ENCODE results near the gene EIF3L. TPM values are rescaled to one million over a fixed set of nuclear protein-coding genes. Genes with fewer than 3 reads are reported as not detected.

The EIF3L gene
- total and polyA plus RNA-seq, 10 of the 15 experiments (the other 5 are each of a cell fraction or from before 2014, with no cell fraction given): 294 to 1,037 (median 618) TPM

GRCh38 chr22:37846433-37846832 is 2.8 kb upstream of the EIF3L start:
- Histone ChIP-seq H3K9ac (ENCODE audit: control insufficient read depth, insufficient read depth, low read length) (no peak overlapping the region), H4K20me1 (ENCODE audit: control insufficient read depth, insufficient read depth) (no peaks in the 10 kb centered on the region), H3K36me3 (ENCODE audit: control insufficient read depth in 2 of 2, insufficient read depth in 2 of 2, low read length in 1 of 2) (no peaks in the 10 kb centered on the region; a peak in 1 of 4 replicates), H3K27ac (ENCODE audit: control insufficient read depth, insufficient read depth) (no peak overlapping the region), H3K4me1 (ENCODE audit: control insufficient read depth, insufficient read depth, low read length) (peaks cover 8% of the 10 kb centered on the region; the same call in 1 of the 2 replicates), H3K79me2 (ENCODE audit: control insufficient read depth, insufficient read depth, low read length) (peaks cover 51% of the 10 kb centered on the region), H3K4me3 (no peak overlapping the region), H3K27me3 (replicated peaks in 1 of 2; ENCODE audit: control insufficient read depth in 2 of 2, insufficient read depth in 2 of 2, low read length in 1 of 2) (no peaks in the 10 kb centered on the region), H2AFZ (ENCODE audit: control insufficient read depth, low read depth, low read length) (no peak overlapping the region), H3K4me2 (ENCODE audit: control insufficient read depth, insufficient read depth) (no peak overlapping the region), H3K9me3 (replicated peaks; ENCODE audit: control insufficient read depth, insufficient read depth, low read length) (peaks cover 2% of the 10 kb centered on the region; the same call in 2 of the 3 replicates)
- in situ Hi-C loops (cut with MboI): no loop called here
- CTCF ChIA-PET: no interaction called here
- intact Hi-C loops (cut with micrococcal nuclease; ENCODE audit: unreplicated experiment): loop anchor here (10.0 kb wide), 1 partner anchor 908 kb away; the partner anchor contains the start of gene SUN2
- RAD21 ChIA-PET (ENCODE audit: unreplicated experiment): no interaction called here
- SMC1A ChIA-PET (ENCODE audit: uncharacterized antibody, unreplicated experiment): no interaction called here
- ATAC-seq (no peak), DNase-seq (ENCODE audit: low read depth, low spot score) (no peak), FAIRE-seq (no peak)
- POLR2A ChIA-PET: no interaction called here
- 93% methylated on average over 2 of the region's 2 CpGs for whole genome bisulfite sequencing (ENCODE audit: insufficient coverage, insufficient replicate concordance, low lambda C conversion rate, missing lambda C conversion rate)
- TF ChIP-seq RB1 (IDR thresholded peaks at IDR 0.05; ENCODE audit: borderline replicate concordance) (no peak), ETV6 (conservative IDR thresholded peaks at IDR 0.05 in 1 of 2, IDR thresholded peaks at IDR 0.05 in 1 of 2; ENCODE audit: borderline replicate concordance in 1 of 2, low read depth in 1 of 2) (no peak), E4F1 (IDR thresholded peaks at IDR 0.05; ENCODE audit: borderline replicate concordance, partially characterized antibody) (no peak), CTCF (IDR thresholded peaks at IDR 0.05 in 2 of 3, conservative IDR thresholded peaks at IDR 0.05 in 1 of 3; ENCODE audit: control insufficient read depth in 2 of 3, extremely low read depth in 1 of 3, insufficient read depth in 1 of 3, low read depth in 3 of 3, low read length in 3 of 3) (no peak)
- no TSS peak for BruUV-seq (replicated peaks)
